NB4 (cell line): ENCODE data around the gene MFSD6.
"Not testable (repeated sequence)": the region's sequence is repeated elsewhere in the genome, so short reads cannot be mapped to it uniquely, and the experiment has no call there.

Source experiments
- DNase-seq: peaks from one replicate; pipeline ENCODE4 v3.0.0; 2010; ENCODE audit warnings: low read depth
- H3K4me3 ChIP-seq: one replicate; pipeline ENCODE4 v1.5.1; 2011; ENCODE audit warnings: mild to moderate bottlenecking, low read depth, low read length, moderate library complexity
- CTCF ChIP-seq: IDR thresholded peaks from one replicate; pipeline ENCODE4 v1.5.1; 2012; ENCODE audit warnings: low read depth, low read length
- MAX ChIP-seq: IDR thresholded peaks from 2 replicates; pipeline ENCODE4 v1.6.1; 2011; ENCODE audit warnings: low read depth, low read length
- MYC ChIP-seq: IDR thresholded peaks from 2 replicates; pipeline ENCODE4 v1.6.1; 2011; ENCODE audit warnings: low read depth, low read length
- POLR2A ChIP-seq: IDR thresholded peaks from 2 replicates; pipeline ENCODE4 v1.6.1; 2011; ENCODE audit warnings: mild to moderate bottlenecking; ENCODE audit not compliant: insufficient read length; ENCODE audit errors: extremely low read depth

The MFSD6 gene

GRCh38 chr2:190505696-190506095, 97.5 kb downstream of the MFSD6 start:
- TF ChIP-seq CTCF (no peak), POLR2A (no peak), MYC (no peak)
- no peak overlapping the region for H3K4me3 ChIP-seq
- DNase-seq = no peak

GRCh38 chr2:190506666-190507065, 98.5 kb downstream of the MFSD6 start:
- H3K4me3 ChIP-seq = no peak overlapping the region
- TF ChIP-seq CTCF = no peak
- TF ChIP-seq MAX = no peak
- TF ChIP-seq POLR2A = no peak
- no peak for DNase-seq

- TF ChIP-seq POLR2A (no peak), MAX (no peak), MYC (no peak), CTCF (no peak)
- DNase-seq = no peak
- no peak overlapping the region for H3K4me3 ChIP-seq
Observed at GRCh38 chr2:190507135-190507534, 99.0 kb downstream of the MFSD6 start.

GRCh38 chr2:190509895-190510294, 101.7 kb downstream of the MFSD6 start:
- not testable (repeated sequence) for H3K4me3 ChIP-seq, DNase-seq

- DNase-seq = peak; percentile 26
- TF ChIP-seq POLR2A (no peak), CTCF (no peak), MYC (no peak), MAX (no peak)
- no peak overlapping the region for H3K4me3 ChIP-seq
Observed at GRCh38 chr2:190511104-190511503, 102.9 kb downstream of the MFSD6 start.

GRCh38 chr2:190512539-190513095, 104.5 kb downstream of the MFSD6 start:
- H3K4me3 ChIP-seq = no peak overlapping the region
- no peak for DNase-seq

More at GRCh38 chr2:190512539-190513095, 104.5 kb downstream of the MFSD6 start:
- TF ChIP-seq CTCF (no peak), MAX (no peak), MYC (no peak), POLR2A (no peak)
